Caco-2 (cell line): ENCODE results near the gene PACS1. TPM values are rescaled to one million over a fixed set of nuclear protein-coding genes. Genes with fewer than 3 reads are reported as not detected.

ENCODE experiments used
- BruUV-seq: library from RNA; stranded (reverse); fragments of 400-500 nt; replicated peaks from 2 replicates; lab custom pipeline; 2021; lab: Mats Ljungman, UMichigan
- CTCF ChIA-PET: fragments of 300-600 bp; sonication (Branson Sonifier 250); formaldehyde crosslinking; loops from one replicate; lab custom pipeline; 2022; ENCODE audit warnings: antibody characterized with exemption; lab: Charles Lee
- POLR2A ChIA-PET: fragments of 300-600 bp; sonication (Branson Sonifier 250); formaldehyde crosslinking; loops from one replicate; lab custom pipeline; 2022; ENCODE audit warnings: antibody characterized with exemption; lab: Charles Lee
- DNase-seq, 2 experiments: peaks; one replicate each; pipeline versions ENCODE4 v3.0.0 to v3.0.0-alpha.2; 2020 to 2022
- H3K27me3 ChIP-seq: replicated peaks from 2 replicates; pipeline ENCODE4 v1.6.0; 2011; ENCODE audit warnings: low read length; ENCODE audit not compliant: control insufficient read depth, insufficient read depth
- H3K36me3 ChIP-seq: 2 replicates; pipeline ENCODE4 v1.5.1; 2011; ENCODE audit warnings: low read length; ENCODE audit not compliant: control insufficient read depth, insufficient read depth
- H3K4me1 ChIP-seq: fragments of 250-450 bp; sonication (Bioruptor Pico); 2 replicates; pipeline ENCODE4 v1.5.1; 2020; ENCODE audit warnings: mild to moderate bottlenecking
- H3K4me3 ChIP-seq: 2 replicates; pipeline ENCODE4 v1.5.1; 2011; ENCODE audit warnings: low read depth, mild to moderate bottlenecking, control low read depth, low read length
- H3K9me3 ChIP-seq: fragments of 250-450 bp; sonication (Bioruptor Pico); 2 replicates; pipeline ENCODE4 v1.5.1; 2020; ENCODE audit warnings: mild to moderate bottlenecking, moderate library complexity
- H3K27ac Mint-ChIP-seq: one replicate; pipeline ENCODE4 v1.8.0; 2022; ENCODE audit warnings: mixed read lengths; ENCODE audit not compliant: unreplicated experiment
- H3K27me3 Mint-ChIP-seq: one replicate; pipeline ENCODE4 v1.8.0; 2022; ENCODE audit warnings: mixed read lengths; ENCODE audit not compliant: insufficient read depth, unreplicated experiment
- H3K36me3 Mint-ChIP-seq: one replicate; pipeline ENCODE4 v1.8.0; 2022; ENCODE audit warnings: mild to moderate bottlenecking, mixed read lengths; ENCODE audit not compliant: insufficient read depth, unreplicated experiment
- H3K4me1 Mint-ChIP-seq: one replicate; pipeline ENCODE4 v1.8.0; 2022; ENCODE audit warnings: low read depth, mixed read lengths; ENCODE audit not compliant: unreplicated experiment
- H3K4me3 Mint-ChIP-seq: one replicate; pipeline ENCODE4 v1.8.0; 2022; ENCODE audit warnings: mild to moderate bottlenecking, moderate library complexity, mixed read lengths; ENCODE audit not compliant: unreplicated experiment
- H3K9me3 Mint-ChIP-seq: one replicate; pipeline ENCODE4 v1.8.0; 2022; ENCODE audit warnings: mixed read lengths; ENCODE audit not compliant: unreplicated experiment
- CTCF ChIP-seq, 2 experiments: fragments of 200-600 bp in 1 of 2; IDR thresholded peaks; 1 replicate in 1 of 2; 2 replicates in 1 of 2; pipeline versions ENCODE4 v1.5.1 to v1.8.0; 2011 to 2022; ENCODE audit warnings: antibody characterized with exemption in 1 of 2, control low read depth in 1 of 2, inconsistent platforms in 1 of 2, low read depth in 1 of 2, low read length in 1 of 2, mild to moderate bottlenecking in 1 of 2, moderate library complexity in 1 of 2; ENCODE audit not compliant: insufficient read depth in 1 of 2, severe bottlenecking in 1 of 2, unreplicated experiment in 1 of 2
- intact Hi-C: fragments of 100-400 bp; cut with micrococcal nuclease; formaldehyde crosslinking; loops from one replicate; pipeline ENCODE4 v1.10.0; 2022; ENCODE audit not compliant: unreplicated experiment
- total RNA-seq: library from RNA; stranded (reverse); gene quantifications from 2 replicates; pipeline ENCODE4 v1.2.3, GENCODE V29; 2022

Gene PACS1
- total RNA-seq, 1 experiment from 2014 or later: 82.2 TPM

- peaks cover 3% of the 10 kb centered on the region; the same call in 1 of the 2 replicates for H3K36me3 ChIP-seq
- H3K9me3 Mint-ChIP-seq: no peaks in the 10 kb centered on the region
- peaks cover 23% of the 10 kb centered on the region for H3K4me1 ChIP-seq
- ChIA-PET CTCF (interaction anchor here (2.6 kb wide), 1 partner anchor 22 kb away, joined by 43 read pairs; no protein-coding TSS in a partner anchor), POLR2A (interaction anchor here (1.9 kb wide), 1 partner anchor 22 kb away, joined by 34 read pairs; no protein-coding TSS in a partner anchor)
- peaks cover 22% of the 10 kb centered on the region for H3K4me1 Mint-ChIP-seq
- H3K4me3 ChIP-seq: peak overlapping the region; percentile 59
- no peaks in the 10 kb centered on the region for H3K9me3 ChIP-seq
- intact Hi-C loops: no loop called here
- H3K4me3 Mint-ChIP-seq: peak overlapping the region; percentile 87
- TF ChIP-seq CTCF (IDR thresholded peaks at IDR 0.05; ENCODE audit: insufficient read depth in 1 of 2, low read depth in 1 of 2, low read length in 1 of 2, severe bottlenecking in 1 of 2, unreplicated experiment in 1 of 2): no peak
- BruUV-seq: no TSS peak
- no peaks in the 10 kb centered on the region; the same call in 1 of the 2 replicates for H3K27me3 ChIP-seq
- H3K27ac Mint-ChIP-seq: peak overlapping the region; percentile 94
- peaks cover 27% of the 10 kb centered on the region for H3K36me3 Mint-ChIP-seq
- H3K27me3 Mint-ChIP-seq: peaks cover 6% of the 10 kb centered on the region
- DNase-seq: no peak
Observed at GRCh38 chr11:66290330-66290621, 220.2 kb downstream of the PACS1 start.

DNA sequence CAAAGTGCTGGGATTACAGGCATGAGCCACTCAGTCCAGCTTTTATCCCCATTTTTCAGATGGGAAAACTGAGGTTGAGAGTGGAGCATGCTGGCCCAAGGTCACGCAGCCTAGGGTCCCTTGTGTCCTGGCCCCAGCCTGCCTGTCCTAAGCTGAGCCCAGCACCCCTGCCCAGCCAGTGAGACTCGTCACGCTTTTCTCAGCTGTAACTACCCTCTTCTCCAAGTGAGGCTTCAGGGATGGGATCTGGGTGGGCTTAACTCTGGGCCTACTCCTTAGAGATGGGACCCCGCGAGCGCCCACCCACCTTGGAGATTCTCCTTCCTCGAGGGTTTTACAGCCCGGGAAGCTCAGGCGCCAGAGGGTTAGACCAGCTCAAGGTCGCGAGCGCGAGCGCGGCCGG, 221.2 kb downstream of the PACS1 start:
- no peak for TF ChIP-seq CTCF (IDR thresholded peaks at IDR 0.05; ENCODE audit: insufficient read depth in 1 of 2, low read depth in 1 of 2, low read length in 1 of 2, severe bottlenecking in 1 of 2, unreplicated experiment in 1 of 2)

DNA sequence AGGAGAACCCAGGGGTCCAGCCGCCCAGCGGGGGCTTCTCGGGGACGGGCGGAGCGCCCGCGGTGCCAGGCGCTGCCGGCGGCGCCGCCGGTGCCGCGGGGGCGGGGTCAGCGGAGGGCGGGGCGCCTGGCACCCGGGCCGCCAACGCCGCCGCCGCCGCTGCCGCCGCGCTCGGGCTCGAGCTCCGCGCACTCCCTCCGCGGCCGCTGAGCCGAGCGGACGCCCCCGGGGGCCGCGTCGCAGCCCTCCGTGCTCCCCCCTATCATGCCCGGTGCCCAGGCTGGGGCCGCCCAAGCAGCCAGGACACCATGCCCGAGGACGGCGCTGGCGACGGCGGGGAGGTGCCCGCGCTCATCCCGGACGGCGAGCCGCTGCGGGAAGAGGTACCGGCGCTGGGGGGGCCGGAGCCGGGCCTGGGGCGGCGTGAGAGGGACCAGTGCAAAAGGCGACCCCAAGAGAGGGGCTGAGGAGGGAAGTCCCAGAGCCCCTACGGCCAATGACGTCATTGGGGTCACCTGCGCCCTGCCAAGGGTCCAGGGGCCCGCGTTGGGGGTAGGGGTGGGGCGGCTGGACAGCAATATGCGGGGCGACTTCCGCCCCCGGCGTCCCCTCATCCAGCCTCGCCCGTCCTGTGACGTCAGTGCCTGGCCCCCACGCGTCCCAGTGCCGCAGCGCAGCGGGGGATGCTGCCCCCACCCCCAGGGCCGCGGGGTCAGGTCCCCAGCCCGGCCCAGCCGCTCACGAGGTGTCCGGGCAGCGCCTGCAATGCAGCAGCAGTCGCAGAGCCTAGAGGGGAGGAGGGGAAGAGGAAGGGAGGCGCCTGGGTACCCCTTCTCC, 221.9 kb downstream of the PACS1 start, which contains the start of gene TMEM151A:
Gene TMEM151A (plus strand): TSS at position 189 of the 837 bp plus-strand sequence. CDS start 120 bp downstream, at position 309.
- ChIA-PET CTCF (interaction anchor here (0.6 to 1.3 kb wide), 3 partner anchors 9 to 128 kb away, joined by 3 to 10 read pairs (median 7); no protein-coding TSS in a partner anchor), POLR2A (interaction anchor here (0.5 kb wide), 1 partner anchor 145 kb away, joined by 3 read pairs; no protein-coding TSS in a partner anchor)

More for the DNA sequence above, 221.2 kb downstream of the PACS1 start:
- Mint-ChIP-seq H3K27me3 (peaks cover 6% of the 10 kb centered on the region), H3K4me1 (peaks cover 22% of the 10 kb centered on the region), H3K36me3 (peaks cover 27% of the 10 kb centered on the region), H3K4me3 (peak overlapping the region; percentile 87), H3K9me3 (no peaks in the 10 kb centered on the region), H3K27ac (no peak overlapping the region)
- Histone ChIP-seq H3K27me3 (no peaks in the 10 kb centered on the region; the same call in 1 of the 2 replicates), H3K4me3 (peak overlapping the region; percentile 16), H3K4me1 (peaks cover 23% of the 10 kb centered on the region), H3K9me3 (no peaks in the 10 kb centered on the region), H3K36me3 (peaks cover 3% of the 10 kb centered on the region; the same call in 1 of the 2 replicates)
- peak in 1 of 2 experiments; percentile 32 for DNase-seq
- no TSS peak for BruUV-seq
- intact Hi-C loops: no loop called here
- POLR2A ChIA-PET: interaction anchor here (0.5 kb wide), 1 partner anchor 146 kb away, joined by 3 read pairs; no protein-coding TSS in a partner anchor
- CTCF ChIA-PET: interaction anchor here (0.6 to 1.3 kb wide), 3 partner anchors 8 to 128 kb away, joined by 3 to 10 read pairs (median 7); no protein-coding TSS in a partner anchor

More for the DNA sequence above, 221.9 kb downstream of the PACS1 start, which contains the start of gene TMEM151A:
- Mint-ChIP-seq H3K27ac (peak within 1 kb of the TSS; percentile 29), H3K4me1 (peaks cover 22% of the 10 kb centered on the region), H3K4me3 (peak within 1 kb of the TSS; percentile 87), H3K9me3 (no peaks in the 10 kb centered on the region), H3K27me3 (peaks cover 6% of the 10 kb centered on the region), H3K36me3 (peaks cover 27% of the 10 kb centered on the region)
- Histone ChIP-seq H3K36me3 (peaks cover 1% of the 10 kb centered on the region; the same call in 1 of the 2 replicates), H3K4me3 (peak within 1 kb of the TSS; percentile 49), H3K27me3 (no peaks in the 10 kb centered on the region; the same call in 1 of the 2 replicates), H3K9me3 (no peaks in the 10 kb centered on the region), H3K4me1 (peaks cover 23% of the 10 kb centered on the region)
- peak; percentile 35 to 40 for DNase-seq
- BruUV-seq: no TSS peak
- intact Hi-C loops: no loop called here
- no peak for TF ChIP-seq CTCF (IDR thresholded peaks at IDR 0.05; ENCODE audit: insufficient read depth in 1 of 2, low read depth in 1 of 2, low read length in 1 of 2, severe bottlenecking in 1 of 2, unreplicated experiment in 1 of 2)
